GM19328 (cell line): ENCODE data around the gene TRIOBP.
A peak's percentile ranks its signal among the peaks of the same experiment; 100 is the strongest.

Experiments used
- ATAC-seq: cut with Tn5 transposase; IDR thresholded peaks from one replicate; pipeline ENCODE4 v1.9.1; 2021; ENCODE audit warnings: mild to moderate bottlenecking, moderate library complexity; ENCODE audit not compliant: unreplicated experiment

The TRIOBP gene

DNA sequence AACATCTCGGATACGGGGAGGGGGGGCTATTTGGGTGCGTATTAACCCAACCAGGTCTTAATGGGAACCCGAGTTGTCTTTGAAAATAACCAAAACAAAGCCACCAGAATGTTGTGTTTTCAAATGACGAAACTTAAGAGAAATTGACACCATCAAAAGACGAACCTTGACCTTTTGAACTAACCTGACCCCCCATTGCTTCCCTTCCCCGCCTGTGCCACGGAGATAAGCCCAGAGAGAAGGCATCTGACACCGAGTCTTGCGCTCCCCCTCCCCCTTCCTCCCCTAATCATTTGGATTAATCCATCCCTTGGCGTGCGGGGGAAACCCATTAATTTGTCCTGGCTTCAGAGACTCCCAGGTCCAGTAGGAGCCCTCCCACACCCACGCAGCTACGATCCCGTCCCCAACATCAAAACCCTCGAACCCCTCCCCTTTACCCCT, 106.4 kb downstream of the TRIOBP start:
- ATAC-seq: no peak

DNA sequence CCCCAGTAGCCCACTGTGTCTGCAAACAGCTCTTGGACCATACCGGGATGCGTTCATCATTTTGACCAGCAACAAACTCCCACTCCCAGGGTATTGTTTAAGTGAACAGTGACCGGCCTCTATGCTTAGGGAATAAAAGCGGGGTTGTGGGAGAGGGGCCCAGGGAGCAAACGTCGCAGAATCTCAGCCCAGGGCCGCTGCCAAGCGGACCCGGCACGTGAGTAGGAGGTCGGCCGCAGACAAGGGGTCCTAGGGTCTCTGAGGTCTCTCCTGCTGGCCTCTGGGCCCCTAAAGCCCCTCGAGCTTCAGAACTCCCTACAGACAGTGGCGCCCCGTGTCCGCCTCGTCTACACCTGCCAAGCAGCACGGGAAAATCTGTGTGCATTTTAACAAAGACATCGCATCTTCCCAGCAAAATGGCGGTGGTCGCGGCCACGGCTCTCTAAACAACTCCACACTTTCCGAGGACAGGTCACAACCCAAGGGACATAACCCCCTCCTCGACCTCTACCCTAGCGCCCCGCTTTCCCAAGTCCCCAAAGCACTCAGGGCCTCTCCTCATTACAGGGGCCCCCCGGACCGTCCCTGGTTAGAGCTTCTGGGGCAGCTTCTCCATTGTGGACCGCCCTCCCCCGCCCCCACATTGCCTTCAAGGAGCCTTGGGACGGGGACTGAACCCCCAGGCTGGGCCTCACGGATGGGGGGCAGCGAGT, 106.9 kb downstream of the TRIOBP start:
- no peak for ATAC-seq

DNA sequence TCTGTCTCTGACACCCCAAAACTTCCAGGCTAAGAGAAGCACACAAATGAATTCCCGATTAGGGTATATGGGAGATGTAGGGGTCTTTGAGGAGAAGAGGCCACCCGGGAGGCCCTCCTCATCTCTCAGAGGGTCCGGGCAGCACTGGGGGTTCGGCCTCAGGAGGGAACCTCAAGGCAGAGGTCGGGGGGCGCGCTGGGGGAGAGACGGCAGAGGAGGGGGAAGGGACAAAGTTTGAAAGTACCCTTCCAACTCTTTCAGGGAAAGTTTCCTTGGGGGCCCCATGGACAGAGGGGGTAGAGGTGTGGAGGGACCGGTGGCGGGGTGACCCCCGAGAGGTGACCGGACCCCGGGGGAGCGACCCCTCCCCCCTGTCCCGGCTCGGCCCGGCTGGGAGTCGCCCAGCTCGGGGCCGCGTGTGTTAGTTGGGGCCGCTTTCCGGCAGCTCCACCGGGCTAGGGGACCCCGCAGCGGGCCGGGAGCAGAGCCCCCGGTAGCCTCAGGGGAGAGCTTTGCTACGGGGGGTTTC, 107.6 kb downstream of the TRIOBP start:
- no peak for ATAC-seq

DNA sequence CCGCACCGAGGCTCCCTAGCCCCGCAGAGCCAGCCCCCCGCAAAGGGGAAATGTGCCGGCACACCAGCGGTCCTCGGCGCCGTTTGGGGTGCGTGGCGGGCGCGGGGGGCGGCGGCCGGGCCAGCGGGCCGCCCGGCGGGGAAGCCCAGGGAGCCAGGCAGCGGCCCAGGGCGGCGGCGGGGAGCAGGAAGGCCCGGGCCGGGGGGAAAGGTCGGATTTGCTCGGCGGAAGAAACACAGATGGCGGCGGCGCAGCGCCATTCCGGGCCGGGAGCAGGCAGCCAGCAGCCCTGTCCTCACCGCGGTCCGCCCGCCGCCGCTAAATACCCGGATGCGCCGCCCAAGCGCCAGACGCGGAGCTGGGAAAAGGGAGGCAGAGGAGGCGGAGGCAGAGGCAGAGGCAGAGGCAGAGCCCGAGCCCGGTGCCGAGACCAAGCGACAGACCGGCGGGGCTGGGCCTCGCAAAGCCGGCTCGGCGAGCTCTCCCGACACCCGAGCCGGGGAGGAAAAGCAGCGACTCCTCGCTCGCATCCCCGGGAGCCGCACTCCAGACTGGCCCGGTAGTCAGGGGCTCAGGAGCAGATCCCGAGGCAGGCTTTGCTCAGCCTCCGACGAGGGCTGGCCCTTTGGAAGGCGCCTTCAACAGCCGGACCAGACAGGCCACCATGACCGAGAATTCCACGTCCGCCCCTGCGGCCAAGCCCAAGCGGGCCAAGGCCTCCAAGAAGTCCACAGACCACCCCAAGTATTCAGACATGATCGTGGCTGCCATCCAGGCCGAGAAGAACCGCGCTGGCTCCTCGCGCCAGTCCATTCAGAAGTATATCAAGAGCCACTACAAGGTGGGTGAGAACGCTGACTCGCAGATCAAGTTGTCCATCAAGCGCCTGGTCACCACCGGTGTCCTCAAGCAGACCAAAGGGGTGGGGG, 108.3 kb downstream of the TRIOBP start:
- no peak for ATAC-seq

DNA sequence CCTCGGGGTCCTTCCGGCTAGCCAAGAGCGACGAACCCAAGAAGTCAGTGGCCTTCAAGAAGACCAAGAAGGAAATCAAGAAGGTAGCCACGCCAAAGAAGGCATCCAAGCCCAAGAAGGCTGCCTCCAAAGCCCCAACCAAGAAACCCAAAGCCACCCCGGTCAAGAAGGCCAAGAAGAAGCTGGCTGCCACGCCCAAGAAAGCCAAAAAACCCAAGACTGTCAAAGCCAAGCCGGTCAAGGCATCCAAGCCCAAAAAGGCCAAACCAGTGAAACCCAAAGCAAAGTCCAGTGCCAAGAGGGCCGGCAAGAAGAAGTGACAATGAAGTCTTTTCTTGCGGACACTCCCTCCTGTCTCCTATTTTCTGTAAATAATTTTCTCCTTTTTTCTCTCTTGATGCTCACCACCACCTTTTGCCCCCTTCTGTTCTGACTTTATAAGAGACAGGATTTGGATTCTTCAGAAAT, 109.0 kb downstream of the TRIOBP start:
- no peak for ATAC-seq

DNA sequence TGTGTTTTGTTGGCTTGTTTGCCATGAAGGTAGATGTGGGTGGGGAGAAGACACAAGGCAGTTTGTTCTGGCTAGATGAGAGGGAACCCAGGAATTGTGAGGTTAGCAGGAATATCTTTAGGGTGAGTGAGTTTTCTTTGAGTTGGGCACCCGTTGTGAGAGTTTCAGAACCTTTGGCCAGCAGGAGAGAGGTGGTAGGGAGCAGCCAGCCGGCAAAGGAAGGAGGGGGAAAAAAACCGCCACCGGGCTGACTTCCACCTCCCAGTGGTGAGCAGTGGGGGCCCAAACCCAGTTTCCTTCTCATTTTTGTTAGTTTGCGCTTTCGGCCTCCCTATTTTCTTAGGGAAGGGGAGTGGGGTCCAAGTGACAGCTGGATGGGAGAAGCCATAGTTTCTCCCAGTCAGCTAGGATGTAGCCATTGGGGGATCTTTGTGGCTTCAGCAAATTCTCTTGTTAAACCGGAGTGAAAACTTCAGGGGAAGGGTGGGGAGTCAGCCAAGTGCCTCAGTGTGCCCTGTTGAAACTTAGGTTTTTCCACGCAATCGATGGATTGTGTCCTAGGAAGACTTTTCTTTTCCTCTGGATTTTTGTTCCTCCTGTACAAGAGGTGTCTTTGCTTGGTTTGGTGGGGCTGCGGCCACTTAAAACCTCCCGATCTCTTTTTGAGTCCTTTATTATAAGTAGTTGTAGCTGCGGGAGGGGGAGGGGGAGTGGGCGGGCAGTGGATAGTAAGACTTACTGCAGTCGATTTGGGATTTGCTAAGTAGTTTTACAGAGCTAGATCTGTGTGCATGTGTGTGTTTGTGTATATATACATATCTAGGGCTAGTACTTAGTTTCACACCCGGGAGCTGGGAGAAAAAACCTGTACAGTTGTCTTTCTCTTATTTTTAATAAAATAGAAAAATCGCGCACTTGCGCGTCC, 109.8 kb downstream of the TRIOBP start:
- ATAC-seq: no peak

DNA sequence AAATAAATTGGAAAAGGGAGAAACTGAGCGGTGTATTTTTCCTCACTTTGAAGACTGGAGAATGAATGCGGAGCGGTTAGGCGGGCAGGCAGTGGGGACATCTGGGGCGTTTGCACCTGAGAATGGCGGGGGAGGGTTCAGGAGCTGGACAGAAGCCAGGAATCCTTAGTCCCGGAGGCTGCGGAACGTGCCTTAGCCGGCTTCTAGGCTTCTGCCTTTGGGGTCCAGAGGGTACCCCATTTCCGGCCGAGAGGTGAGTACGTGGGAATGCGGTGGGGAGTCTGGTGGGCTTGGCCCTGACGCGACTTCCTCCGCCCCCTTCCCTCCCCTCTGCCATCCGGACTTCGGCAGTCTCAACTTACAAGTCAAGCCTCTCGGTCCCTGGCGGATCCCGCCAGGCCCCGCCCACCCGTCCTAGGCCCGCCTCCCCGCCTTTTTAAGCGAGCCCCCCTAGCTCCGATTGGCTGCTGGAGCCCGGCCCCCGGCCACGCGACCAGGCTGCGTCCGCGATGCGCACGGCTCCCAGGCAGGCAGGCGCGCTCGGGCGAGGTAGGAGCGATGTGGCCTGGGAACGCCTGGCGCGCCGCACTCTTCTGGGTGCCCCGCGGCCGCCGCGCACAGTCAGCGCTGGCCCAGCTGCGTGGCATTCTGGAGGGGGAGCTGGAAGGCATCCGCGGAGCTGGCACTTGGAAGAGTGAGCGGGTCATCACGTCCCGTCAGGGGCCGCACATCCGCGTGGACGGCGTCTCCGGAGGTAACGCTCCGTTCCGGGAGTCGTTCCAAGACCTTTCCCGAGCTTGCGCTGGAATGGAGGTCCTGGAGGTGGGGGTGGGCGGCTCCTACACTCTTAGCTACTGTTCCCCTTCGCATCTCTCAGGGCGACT, 110.8 kb downstream of the TRIOBP start, which contains the start of gene GCAT:
Gene GCAT, plus strand, starts transcription at position 525 of the 884 bp plus-strand sequence. Its CDS starts 34 bp downstream, at position 559.
- peak; percentile 89 for ATAC-seq

DNA sequence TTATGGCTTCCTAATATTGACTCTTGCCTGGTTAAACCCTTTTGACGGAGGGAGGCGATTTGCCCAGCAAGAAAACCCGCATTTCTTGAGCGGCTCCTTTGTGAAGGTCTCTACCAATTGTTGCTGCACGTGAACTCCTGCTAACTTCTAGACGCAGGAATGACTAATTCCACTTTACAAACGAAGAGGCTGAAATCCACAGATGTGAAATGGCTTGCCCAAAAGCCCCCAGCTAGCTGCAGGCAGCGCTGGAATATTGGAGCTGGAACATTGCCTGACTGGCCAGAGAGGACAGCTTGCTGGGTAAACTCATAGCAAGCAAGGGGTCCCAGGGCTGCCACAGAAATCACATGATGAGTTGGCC, 111.4 kb downstream of the TRIOBP start:
- ATAC-seq: no peak

DNA sequence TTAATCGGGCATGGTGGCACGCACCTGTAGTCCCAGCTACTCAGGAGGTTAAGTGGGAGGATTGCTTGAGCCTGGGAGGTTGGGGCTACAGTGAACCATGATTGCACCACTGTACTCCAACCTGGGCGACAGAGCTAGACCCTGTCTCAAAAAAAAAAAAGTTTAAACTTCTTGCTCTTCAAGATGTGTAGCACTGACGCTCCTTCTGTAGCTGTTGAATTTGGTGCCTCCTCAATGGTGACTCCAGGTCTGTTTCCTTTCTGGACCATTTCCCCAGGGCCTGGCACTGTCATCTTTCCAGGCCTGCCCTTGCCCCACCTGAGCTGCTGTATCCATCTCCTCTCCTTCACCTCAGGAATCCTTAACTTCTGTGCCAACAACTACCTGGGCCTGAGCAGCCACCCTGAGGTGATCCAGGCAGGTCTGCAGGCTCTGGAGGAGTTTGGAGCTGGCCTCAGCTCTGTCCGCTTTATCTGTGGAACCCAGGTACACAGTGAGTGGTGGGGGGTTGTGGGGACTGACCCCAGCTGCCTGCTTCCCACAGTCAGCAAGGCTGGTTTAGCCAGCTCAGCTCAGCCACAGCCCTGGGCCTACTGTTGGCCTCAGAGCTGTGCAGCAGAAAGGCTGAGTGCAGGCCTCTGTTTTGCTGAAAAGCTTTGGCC, 113.0 kb downstream of the TRIOBP start:
- no peak for ATAC-seq

DNA sequence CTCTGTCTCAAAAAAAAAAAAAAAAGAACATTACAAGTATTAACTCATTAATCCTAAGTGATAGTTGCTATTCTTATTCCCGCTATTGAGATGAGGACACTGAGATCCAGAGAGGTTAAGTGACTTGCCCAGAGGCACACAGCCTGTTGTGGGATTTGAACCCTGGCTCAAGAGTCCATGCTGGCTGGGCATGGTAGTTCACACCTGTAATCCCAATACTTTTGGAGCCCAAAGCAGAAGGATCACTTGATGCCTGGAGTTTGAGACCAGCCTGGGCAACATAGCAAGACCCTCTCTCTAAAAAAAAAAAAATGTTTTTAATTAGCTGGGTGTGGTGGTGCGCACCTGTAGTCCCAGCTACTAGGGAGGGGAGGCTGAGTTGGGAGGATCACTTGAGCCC, 115.0 kb downstream of the TRIOBP start:
- no peak for ATAC-seq

DNA sequence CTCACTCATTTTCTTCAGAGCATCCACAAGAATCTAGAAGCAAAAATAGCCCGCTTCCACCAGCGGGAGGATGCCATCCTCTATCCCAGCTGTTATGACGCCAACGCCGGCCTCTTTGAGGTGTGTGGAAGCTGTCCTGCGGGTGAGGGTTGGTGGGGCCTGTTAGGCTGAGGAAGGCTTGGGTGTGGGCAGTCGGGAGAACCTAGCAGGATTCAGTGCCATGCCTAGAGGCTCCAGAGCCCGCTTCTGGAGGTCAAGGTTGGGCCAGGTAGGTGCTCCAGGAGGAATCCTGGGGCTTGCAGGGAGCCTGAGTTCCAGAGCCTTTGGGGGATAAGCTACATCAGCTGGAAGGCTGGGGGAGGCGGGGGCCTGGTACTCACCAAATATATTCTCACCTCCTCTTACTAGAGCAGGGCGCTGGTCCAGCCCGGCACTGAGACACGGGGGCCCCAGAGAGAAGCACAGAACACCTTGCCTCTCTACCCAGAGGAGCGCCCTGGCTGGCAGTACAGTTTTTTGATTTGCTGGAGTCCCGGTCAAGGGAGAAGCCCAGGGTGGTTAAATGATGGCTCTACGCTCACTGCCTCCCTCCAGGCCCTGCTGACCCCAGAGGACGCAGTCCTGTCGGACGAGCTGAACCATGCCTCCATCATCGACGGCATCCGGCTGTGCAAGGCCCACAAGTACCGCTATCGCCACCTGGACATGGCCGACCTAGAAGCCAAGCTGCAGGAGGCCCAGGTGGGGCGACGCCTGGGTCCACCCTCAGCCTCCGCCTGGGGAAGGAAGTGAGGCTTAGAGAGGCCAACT, 116.2 kb downstream of the TRIOBP start:
- ATAC-seq: no peak

DNA sequence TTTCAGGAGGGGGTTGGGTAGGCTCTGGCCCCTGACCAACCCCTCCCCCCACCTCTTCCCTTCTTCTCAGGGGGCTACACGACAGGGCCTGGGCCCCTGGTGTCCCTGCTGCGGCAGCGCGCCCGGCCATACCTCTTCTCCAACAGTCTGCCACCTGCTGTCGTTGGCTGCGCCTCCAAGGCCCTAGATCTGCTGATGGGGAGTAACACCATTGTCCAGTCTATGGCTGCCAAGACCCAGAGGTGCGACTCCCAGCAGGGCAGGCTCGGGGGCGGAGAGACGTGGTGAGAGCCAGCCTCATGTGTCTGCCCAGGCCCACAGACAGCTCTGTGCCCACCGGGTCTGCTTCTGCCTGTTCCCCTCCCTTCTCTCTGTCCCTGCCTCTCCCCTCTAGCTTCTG, 118.7 kb downstream of the TRIOBP start:
- ATAC-seq: no peak

DNA sequence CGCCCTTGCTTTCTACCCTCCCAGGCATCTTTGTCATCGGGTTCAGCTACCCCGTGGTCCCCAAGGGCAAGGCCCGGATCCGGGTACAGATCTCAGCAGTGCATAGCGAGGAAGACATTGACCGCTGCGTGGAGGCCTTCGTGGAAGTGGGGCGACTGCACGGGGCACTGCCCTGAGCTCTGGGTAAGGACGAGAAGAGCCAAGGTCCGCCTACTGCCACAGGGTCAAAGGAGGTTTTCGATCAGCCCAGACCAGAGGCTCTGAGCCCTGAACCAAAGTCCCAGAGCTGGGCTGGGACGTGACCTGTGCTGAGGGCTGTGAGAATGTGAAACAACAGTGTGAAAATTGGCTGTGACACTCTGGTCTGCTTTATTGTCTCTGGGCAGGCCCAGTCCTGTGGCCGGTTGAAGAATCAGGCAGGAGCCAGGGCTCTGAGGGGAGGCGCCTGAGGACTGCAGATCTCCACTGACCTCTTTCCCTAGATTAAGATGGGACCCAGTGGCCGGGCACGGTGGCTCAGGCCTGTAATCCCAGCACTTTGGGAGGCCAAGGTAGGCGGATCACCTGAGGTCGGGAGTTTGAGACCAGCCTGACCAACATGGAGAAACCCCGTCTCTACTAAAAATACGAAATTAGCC, 119.8 kb downstream of the TRIOBP start:
- ATAC-seq: no peak

DNA sequence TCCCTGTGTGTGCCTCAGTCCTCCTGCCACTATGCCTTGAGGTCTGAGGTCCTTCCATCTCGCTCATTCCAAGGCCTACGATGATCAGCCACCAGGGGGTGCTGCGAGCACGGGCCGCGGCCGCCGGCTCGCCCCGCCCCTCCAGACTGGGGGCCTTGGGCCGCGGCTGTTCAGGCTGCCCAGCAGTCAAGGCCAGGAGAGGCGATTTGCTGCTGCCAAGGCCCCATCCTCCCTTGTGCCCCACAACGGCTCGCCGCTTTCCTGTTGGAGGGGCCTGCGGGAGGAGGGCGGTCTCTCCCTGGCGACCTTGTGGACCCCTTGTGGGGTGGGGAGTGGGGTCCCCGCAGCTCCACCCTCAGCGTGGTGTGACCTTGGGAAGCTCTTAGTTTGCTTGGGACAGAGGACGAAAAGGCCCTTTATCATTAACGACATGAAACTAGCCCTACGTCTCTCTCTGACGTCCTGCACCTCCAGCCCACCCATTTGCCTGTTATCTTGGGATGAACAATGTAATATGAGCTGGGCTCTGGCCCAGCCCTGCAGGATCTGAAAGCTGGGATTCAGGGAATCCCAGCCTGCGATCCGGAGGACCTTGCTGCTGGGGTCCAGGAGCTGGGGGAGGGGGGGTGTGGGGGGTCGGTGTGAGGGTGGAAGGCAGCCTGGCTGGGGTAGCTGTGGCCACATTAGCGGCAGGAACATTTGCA, 121.0 kb downstream of the TRIOBP start:
- no peak for ATAC-seq

DNA sequence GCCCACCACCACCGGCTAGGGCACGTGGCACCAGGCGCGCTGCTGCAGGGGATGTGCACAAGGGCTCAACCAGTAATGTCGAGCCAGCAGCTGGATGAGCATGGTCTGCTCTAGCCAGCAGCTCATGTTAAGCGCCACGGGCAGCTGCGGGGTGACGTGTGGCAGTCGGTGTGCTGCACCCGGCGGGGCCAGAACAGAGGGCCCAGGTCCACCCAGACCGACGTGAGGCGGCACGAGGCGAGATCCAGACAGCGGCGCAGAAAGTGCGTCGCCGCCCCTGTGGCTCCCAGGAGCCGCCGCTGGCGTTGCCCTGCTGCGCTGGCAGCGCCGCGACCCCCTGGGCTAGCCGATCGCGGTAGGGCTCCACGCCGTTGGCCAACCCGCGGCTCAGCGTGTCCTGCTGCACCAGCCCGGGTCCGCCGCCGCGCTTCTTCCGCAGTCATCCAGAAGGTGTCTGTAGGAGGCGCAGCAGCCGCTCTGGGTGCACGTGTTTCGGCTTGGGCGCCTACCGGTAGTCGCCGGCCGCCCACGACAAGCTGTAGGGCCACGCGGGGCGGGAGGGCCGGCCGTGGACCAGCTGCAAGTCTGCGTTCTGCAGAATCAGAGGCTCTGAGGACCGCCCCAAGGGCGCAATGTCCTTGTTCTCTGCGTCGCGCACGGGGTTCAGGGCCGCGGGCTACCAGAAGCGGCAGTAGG, 121.7 kb downstream of the TRIOBP start:
- ATAC-seq: no peak

DNA sequence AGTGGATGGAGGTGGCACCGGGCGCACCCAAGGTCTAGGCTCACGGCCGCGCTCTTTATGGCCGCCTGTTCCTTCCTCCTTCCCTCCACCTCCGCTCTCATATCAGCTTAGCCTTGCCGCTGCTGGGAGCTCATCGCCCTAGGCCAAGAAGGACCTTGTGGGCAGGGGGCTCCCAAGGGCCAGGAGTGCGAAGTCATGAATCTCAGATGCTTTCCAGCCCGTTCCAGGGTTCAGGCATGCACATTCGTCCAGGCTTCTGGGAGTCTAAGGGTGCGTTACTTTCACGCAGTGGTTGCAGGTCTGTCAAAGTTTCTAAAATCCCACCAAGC, 122.2 kb downstream of the TRIOBP start:
- ATAC-seq: no peak

DNA sequence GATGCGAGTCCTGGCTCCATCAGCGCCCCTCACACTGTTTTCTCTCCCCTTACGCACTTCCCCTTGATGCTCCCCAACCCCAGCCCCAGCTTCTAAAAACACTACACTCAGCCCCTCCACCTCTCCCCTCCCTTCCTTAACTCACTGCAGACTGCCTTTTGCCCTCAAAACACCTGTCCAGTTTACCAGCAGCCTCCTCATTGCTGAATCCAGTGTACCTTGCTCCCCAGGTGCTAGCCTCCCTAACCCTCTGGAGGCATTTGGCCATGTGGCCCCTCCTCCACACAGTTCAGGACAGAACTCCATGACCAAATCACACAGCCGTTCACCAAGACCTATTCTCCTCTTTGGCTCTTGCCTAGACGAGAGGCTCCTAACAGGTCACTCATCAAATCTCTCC, 123.5 kb downstream of the TRIOBP start:
- ATAC-seq: no peak
